Endothelial cell of umbilical vein (primary cell): ENCODE results near the gene PLA2G4E. TPM values are rescaled to one million over a fixed set of nuclear protein-coding genes. Genes with fewer than 3 reads are reported as not detected.

Experiments used
- BruUV-seq: library from RNA; stranded (reverse); fragments of 400-500 nt; replicated peaks from 2 replicates; lab custom pipeline; 2021; lab: Mats Ljungman, UMichigan
- CTCF ChIA-PET: fragments of 300-600, 350-600 bp; sonication (Branson Sonifier 250); formaldehyde crosslinking; loops from one replicate; lab custom pipeline; 2021; ENCODE audit warnings: antibody characterized with exemption, inconsistent platforms; lab: Charles Lee
- POLR2A ChIA-PET: fragments of 300-600, 350-600 bp; sonication (Branson Sonifier 250); formaldehyde crosslinking; loops from one replicate; lab custom pipeline; 2021; ENCODE audit warnings: antibody characterized with exemption, inconsistent platforms; lab: Charles Lee
- DNase-seq: peaks from one replicate; pipeline ENCODE4 v3.0.0-alpha.2; 2011; ENCODE audit warnings: low read depth, low spot score
- FAIRE-seq: peaks from 2 replicates; lab custom pipeline; 2011; peaks lifted over from hg19 to GRCh38; lab: Jason Lieb, UNC
- H2AFZ ChIP-seq: 2 replicates; pipeline ENCODE4 v1.6.0; 2012; ENCODE audit warnings: low read depth, low read length, control low read depth, inconsistent platforms
- H3K27ac ChIP-seq: 2 replicates; pipeline ENCODE4 v1.5.1; 2011; ENCODE audit warnings: low read depth, mild to moderate bottlenecking, control low read depth, low read length, moderate library complexity; ENCODE audit not compliant: insufficient read depth
- H3K27me3 ChIP-seq, 2 experiments: 2 replicates each; pipeline versions ENCODE4 v1.6.0 to v1.6.1; 2011; ENCODE audit warnings: low read length in 2 of 2, mixed read lengths in 1 of 2; ENCODE audit not compliant: control insufficient read depth in 2 of 2, insufficient read depth in 2 of 2
- H3K36me3 ChIP-seq, 2 experiments: 2 replicates in 1 of 2; 3 replicates in 1 of 2; pipeline ENCODE4 v1.5.1; 2011; ENCODE audit warnings: low read length in 2 of 2, mild to moderate bottlenecking in 1 of 2, moderate library complexity in 1 of 2; ENCODE audit not compliant: control insufficient read depth in 2 of 2, insufficient read depth in 2 of 2; ENCODE audit errors: extremely low read depth in 1 of 2
- H3K4me1 ChIP-seq: 3 replicates; pipeline ENCODE4 v1.5.1; 2011; ENCODE audit warnings: mild to moderate bottlenecking, low read length; ENCODE audit not compliant: control insufficient read depth, insufficient read depth; ENCODE audit errors: extremely low read depth
- H3K4me2 ChIP-seq: 2 replicates; pipeline ENCODE4 v1.6.1; 2011; ENCODE audit warnings: low read length, control low read depth, mixed read lengths; ENCODE audit not compliant: insufficient read depth
- H3K4me3 ChIP-seq, 3 experiments: fragments of 200-600 bp in 1 of 3; sonication (generic), shearing (Covaris generic) in 1 of 3; replicated peaks in 1 of 3; 2 replicates each; pipeline ENCODE4 v1.5.1; 2011 to 2016; ENCODE audit warnings: control low read depth in 3 of 3, low read length in 3 of 3, mild to moderate bottlenecking in 2 of 3, inconsistent platforms in 1 of 3, low read depth in 1 of 3, moderate library complexity in 1 of 3; ENCODE audit not compliant: insufficient read depth in 1 of 3
- H3K79me2 ChIP-seq: 2 replicates; pipeline ENCODE4 v1.6.0; 2012; ENCODE audit warnings: low read length, inconsistent platforms; ENCODE audit not compliant: control insufficient read depth, insufficient read depth
- H3K9ac ChIP-seq: replicated peaks from 2 replicates; pipeline ENCODE3; 2011; ENCODE audit warnings: low read length, control low read depth; ENCODE audit not compliant: insufficient read depth; ENCODE audit errors: extremely low read depth
- H3K9me1 ChIP-seq: replicated peaks from 3 replicates; pipeline ENCODE4 v1.6.0; 2011; ENCODE audit warnings: mild to moderate bottlenecking, low read length; ENCODE audit not compliant: control insufficient read depth, insufficient read depth; ENCODE audit errors: extremely low read depth
- H3K9me3 ChIP-seq: replicated peaks from 2 replicates; pipeline ENCODE4 v1.5.1; 2012; ENCODE audit warnings: low read length, inconsistent platforms; ENCODE audit not compliant: control insufficient read depth, insufficient read depth
- H4K20me1 ChIP-seq: replicated peaks from 2 replicates; pipeline ENCODE3; 2011; ENCODE audit warnings: mild to moderate bottlenecking, low read length; ENCODE audit not compliant: control insufficient read depth, insufficient read depth; ENCODE audit errors: extremely low read depth
- EZH2 ChIP-seq: IDR thresholded peaks from 2 replicates; pipeline ENCODE4 v1.6.1; 2012; ENCODE audit warnings: borderline replicate concordance, low read depth, mild to moderate bottlenecking, moderate library complexity, low read length, inconsistent platforms; ENCODE audit not compliant: severe bottlenecking
- FOS ChIP-seq: IDR thresholded peaks from 2 replicates; pipeline ENCODE4 v1.6.1; 2011; ENCODE audit warnings: mild to moderate bottlenecking, low read length, moderate library complexity, borderline replicate concordance; ENCODE audit not compliant: insufficient read depth
- GATA2 ChIP-seq: IDR thresholded peaks from 2 replicates; pipeline ENCODE4 v1.7.0; 2011; ENCODE audit warnings: low read depth, mild to moderate bottlenecking, moderate library complexity, mixed read lengths, low read length; ENCODE audit not compliant: insufficient read length, insufficient read depth
- JUN ChIP-seq: IDR thresholded peaks from 2 replicates; pipeline ENCODE4 v1.6.1; 2011; ENCODE audit warnings: borderline replicate concordance, low read depth; ENCODE audit not compliant: insufficient read length, insufficient read depth
- MYC ChIP-seq: IDR thresholded peaks from one replicate; pipeline ENCODE4 v1.6.1; 2011; ENCODE audit warnings: mild to moderate bottlenecking, low read depth, low read length
- POLR2A ChIP-seq: IDR thresholded peaks from 2 replicates; pipeline ENCODE4 v1.6.1; 2012; ENCODE audit warnings: low read depth, mild to moderate bottlenecking, control low read depth, low read length
- POLR2AphosphoS5 ChIP-seq: IDR thresholded peaks from 2 replicates; pipeline ENCODE4 v1.6.1; 2012; ENCODE audit warnings: low read depth, mild to moderate bottlenecking, control low read depth, low read length, moderate library complexity; ENCODE audit not compliant: insufficient read depth
- dilution Hi-C: fragments of 300-500 bp; cut with MboI; formaldehyde crosslinking; loops from one replicate; pipeline ENCODE4 v1.15.0; 2019; ENCODE audit warnings: low sequenced_read_pairs; ENCODE audit not compliant: extremely low pct_ligation_motif_present
- intact Hi-C: fragments of 100-400 bp; cut with micrococcal nuclease; formaldehyde crosslinking; loops from one replicate; pipeline ENCODE4 v1.10.0; 2022
- polyA plus RNA-seq, 4 experiments: library from polyadenylated mRNA; depleted of rRNA in 3 of 4; stranded (reverse) in 3 of 4; unstranded in 1 of 4; fragments of >200 nt; gene quantifications; 2 replicates each; pipeline versions ENCODE4 v1.2.1 to v1.2.3, GENCODE V29; 2011 to 2012; ENCODE audit warnings: missing spikeins in 1 of 4
- total RNA-seq: library from RNA; stranded (reverse); gene quantifications from 2 replicates; pipeline ENCODE4 v1.2.3, GENCODE V29; 2021
- TF ChIP-seq, protein P1 (sequence below), 2 donors: IDR thresholded peaks; 1 replicate in 1 of 2; 2 replicates in 1 of 2; pipeline ENCODE4 v1.5.1; 2011; ENCODE audit warnings: low read length in 2 of 2, mild to moderate bottlenecking in 2 of 2, moderate library complexity in 2 of 2, control low read depth in 1 of 2, inconsistent platforms in 1 of 2, low read depth in 1 of 2; ENCODE audit not compliant: insufficient read depth in 1 of 2; ENCODE audit errors: extremely low read depth in 1 of 2
- TF ChIP-seq, protein P2 (sequence below): IDR thresholded peaks from 2 replicates; pipeline ENCODE4 v1.6.1; 2011; ENCODE audit not compliant: insufficient read depth, insufficient read length

Gene PLA2G4E
- total and polyA plus RNA-seq, 2 donors (not counting 3 experiments of a cell fraction or from before 2014, with no cell fraction given), result not detected

DNA sequence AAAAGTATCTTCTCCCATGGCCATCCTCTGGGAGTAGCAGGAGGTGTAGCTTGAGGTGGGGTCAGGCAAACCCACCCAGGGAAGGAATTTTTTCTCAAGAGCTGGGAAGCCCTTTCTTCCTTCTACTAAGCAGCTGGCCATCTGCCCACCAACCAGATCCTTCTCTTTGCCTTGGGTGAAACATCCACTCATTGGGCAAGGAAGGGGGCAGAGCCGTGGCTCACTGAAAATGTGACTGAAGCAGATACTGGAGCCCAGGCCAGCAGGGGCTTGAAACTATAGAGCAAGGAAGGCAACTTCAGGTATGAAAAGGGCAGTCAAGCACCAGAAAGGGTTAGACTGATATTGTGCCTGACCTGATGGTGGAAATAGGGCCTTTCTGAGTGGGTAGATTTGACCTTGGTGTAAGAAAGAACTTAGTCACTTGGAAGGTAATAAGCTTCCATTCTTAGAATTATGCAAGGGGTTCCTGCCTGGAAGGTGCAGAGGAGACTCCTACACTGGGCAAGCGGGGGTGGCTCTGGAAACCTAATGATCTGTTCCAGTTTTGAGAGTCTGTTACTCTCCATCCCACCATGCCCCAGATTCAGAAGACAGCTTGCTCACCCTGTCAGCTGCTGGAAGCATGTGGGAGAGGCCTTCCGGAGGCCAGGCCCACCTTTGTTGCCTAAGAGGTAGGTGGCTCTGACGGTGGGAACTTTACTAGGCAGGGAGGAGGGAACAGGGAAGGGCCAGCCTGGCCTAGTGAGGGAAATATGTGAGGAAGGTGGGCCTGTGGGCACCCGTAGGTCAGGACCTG, 22.0 kb upstream of the PLA2G4E start:
- dilution Hi-C loops, result no loop called here
- no TSS peak for BruUV-seq
- DNase-seq (no peak), FAIRE-seq (no peak)
- Histone ChIP-seq H4K20me1 (no peaks in the 10 kb centered on the region), H3K27me3 (peaks cover 7 to 8% of the 10 kb centered on the region in 2 experiments), H3K27ac (no peak overlapping the region), H3K4me2 (no peak overlapping the region), H2AFZ (no peak overlapping the region), H3K4me1 (no peaks in the 10 kb centered on the region), H3K4me3 (no peak overlapping the region), H3K79me2 (no peaks in the 10 kb centered on the region), H3K36me3 (no peaks in the 10 kb centered on the region), H3K9me3 (no peaks in the 10 kb centered on the region), H3K9ac (no peak overlapping the region), H3K9me1 (no peaks in the 10 kb centered on the region)
- ChIA-PET POLR2A (interaction anchor here (0.6 kb wide), 1 partner anchor 10 kb away, joined by 4 read pairs; no protein-coding TSS in a partner anchor), CTCF (interaction anchor here (0.9 to 2.9 kb wide), 6 partner anchors 9 to 91 kb away, joined by 3 to 9 read pairs (median 4); no protein-coding TSS in a partner anchor)
- intact Hi-C loops, result no loop called here
- TF ChIP-seq POLR2AphosphoS5 (no peak), POLR2A (no peak), GATA2 (no peak), EZH2 (no peak), MYC (no peak), JUN (no peak), FOS (no peak)
- TF ChIP-seq, protein P1, sequence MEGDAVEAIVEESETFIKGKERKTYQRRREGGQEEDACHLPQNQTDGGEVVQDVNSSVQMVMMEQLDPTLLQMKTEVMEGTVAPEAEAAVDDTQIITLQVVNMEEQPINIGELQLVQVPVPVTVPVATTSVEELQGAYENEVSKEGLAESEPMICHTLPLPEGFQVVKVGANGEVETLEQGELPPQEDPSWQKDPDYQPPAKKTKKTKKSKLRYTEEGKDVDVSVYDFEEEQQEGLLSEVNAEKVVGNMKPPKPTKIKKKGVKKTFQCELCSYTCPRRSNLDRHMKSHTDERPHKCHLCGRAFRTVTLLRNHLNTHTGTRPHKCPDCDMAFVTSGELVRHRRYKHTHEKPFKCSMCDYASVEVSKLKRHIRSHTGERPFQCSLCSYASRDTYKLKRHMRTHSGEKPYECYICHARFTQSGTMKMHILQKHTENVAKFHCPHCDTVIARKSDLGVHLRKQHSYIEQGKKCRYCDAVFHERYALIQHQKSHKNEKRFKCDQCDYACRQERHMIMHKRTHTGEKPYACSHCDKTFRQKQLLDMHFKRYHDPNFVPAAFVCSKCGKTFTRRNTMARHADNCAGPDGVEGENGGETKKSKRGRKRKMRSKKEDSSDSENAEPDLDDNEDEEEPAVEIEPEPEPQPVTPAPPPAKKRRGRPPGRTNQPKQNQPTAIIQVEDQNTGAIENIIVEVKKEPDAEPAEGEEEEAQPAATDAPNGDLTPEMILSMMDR (IDR thresholded peaks at IDR 0.05; ENCODE audit: extremely low read depth in 1 of 2, insufficient read depth in 1 of 2, low read depth in 1 of 2, low read length in 2 of 2), result no peak
- TF ChIP-seq, protein P2, sequence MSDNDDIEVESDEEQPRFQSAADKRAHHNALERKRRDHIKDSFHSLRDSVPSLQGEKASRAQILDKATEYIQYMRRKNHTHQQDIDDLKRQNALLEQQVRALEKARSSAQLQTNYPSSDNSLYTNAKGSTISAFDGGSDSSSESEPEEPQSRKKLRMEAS, result no peak
